K562 (cell line): ENCODE data around the gene ATP5F1D. TPM values are rescaled to one million over a fixed set of nuclear protein-coding genes. Genes with fewer than 3 reads are reported as not detected.

Source experiments
- AFF1 ChIP-seq, 2 experiments: fragments of 450-650 bp; IDR thresholded peaks; 2 replicates each; pipeline ENCODE4 v1.6.1; 2018; ENCODE audit warnings: mild to moderate bottlenecking in 2 of 2, low read depth in 1 of 2; ENCODE audit not compliant: partially characterized antibody in 2 of 2
- ARID1B ChIP-seq: fragments of 450-650 bp; IDR thresholded peaks from 2 replicates; pipeline ENCODE4 v1.6.1; 2016; ENCODE audit warnings: antibody characterized with exemption, mild to moderate bottlenecking, inconsistent platforms
- CBFA2T2 ChIP-seq: fragments of 450-650 bp; conservative IDR thresholded peaks from 2 replicates; pipeline ENCODE4 v1.6.1; 2017; ENCODE audit warnings: mild to moderate bottlenecking
- COPS2 ChIP-seq: fragments of 450-650 bp; conservative IDR thresholded peaks from 2 replicates; pipeline ENCODE4 v1.6.1; 2016; ENCODE audit warnings: mild to moderate bottlenecking, moderate library complexity
- FOXJ2 ChIP-seq: fragments of 200-800 bp; sonication (Bioruptor generic); IDR thresholded peaks from 2 replicates; pipeline ENCODE4 v1.6.1; 2016; ENCODE audit warnings: missing genetic modification characterization, missing compliant biosample characterization
- GTF2B ChIP-seq: IDR thresholded peaks from 2 replicates; pipeline ENCODE4 v1.6.1; 2011; ENCODE audit not compliant: insufficient read length; ENCODE audit errors: extremely low read depth
- JUND ChIP-seq, 2 experiments: IDR thresholded peaks; 2 replicates in 1 of 2; 3 replicates in 1 of 2; pipeline ENCODE4 v1.6.1; 2011; ENCODE audit warnings: borderline replicate concordance in 2 of 2, low read depth in 2 of 2, low read length in 2 of 2, improper control_type of control experiment in 1 of 2, missing biosample characterization in 1 of 2, missing genetic modification characterization in 1 of 2, missing genetic modification reagents in 1 of 2
- MTA3 ChIP-seq: fragments of 450-650 bp; formaldehyde crosslinking; IDR thresholded peaks from 2 replicates; pipeline ENCODE4 v1.6.1; 2017; ENCODE audit warnings: mild to moderate bottlenecking, borderline replicate concordance
- NONO ChIP-seq, 2 experiments: fragments of 200-400 bp in 1 of 2; fragments of 450-650 bp in 1 of 2; formaldehyde crosslinking in 1 of 2; IDR thresholded peaks; 2 replicates each; pipeline ENCODE4 v1.6.1; 2017; ENCODE audit warnings: low read depth in 2 of 2, mild to moderate bottlenecking in 2 of 2, moderate library complexity in 2 of 2, low read length in 1 of 2
- PHTF2 ChIP-seq: fragments of 250-450 bp; sonication (Bioruptor Pico); IDR thresholded peaks from 2 replicates; pipeline ENCODE4 v1.5.0; 2021; ENCODE audit warnings: mild to moderate bottlenecking
- POLR2A ChIP-seq: fragments of 450-650 bp; conservative IDR thresholded peaks from 2 replicates; pipeline ENCODE4 v1.6.1; 2016
- POLR2G ChIP-seq: fragments of 200-400 bp; formaldehyde crosslinking; IDR thresholded peaks from 2 replicates; pipeline ENCODE4 v1.6.1; 2017; ENCODE audit warnings: low read depth, mild to moderate bottlenecking, antibody characterized with exemption, low read length, moderate library complexity
- RBFOX2 ChIP-seq: fragments of 200-400 bp; formaldehyde crosslinking; IDR thresholded peaks from 2 replicates; pipeline ENCODE4 v1.6.1; 2017; ENCODE audit warnings: low read depth, mild to moderate bottlenecking, low read length, moderate library complexity
- TAF1 ChIP-seq: IDR thresholded peaks from 2 replicates; pipeline ENCODE4 v1.6.1; 2011; ENCODE audit warnings: mild to moderate bottlenecking, low read length, moderate library complexity; ENCODE audit not compliant: insufficient read depth, control insufficient read depth, severe bottlenecking; ENCODE audit errors: extremely low read depth
- TCF7 ChIP-seq: sonication (generic); IDR thresholded peaks from 2 replicates; pipeline ENCODE4 v1.6.1; 2016; ENCODE audit warnings: antibody characterized with exemption, borderline replicate concordance
- TFAP4 ChIP-seq: sonication (generic); formaldehyde crosslinking; IDR thresholded peaks from 2 replicates; pipeline ENCODE4 v1.8.0; 2022; ENCODE audit warnings: missing genetic modification reagents, mild to moderate bottlenecking, moderate library complexity, borderline replicate concordance
- USF2 ChIP-seq: sonication (generic); formaldehyde crosslinking; IDR thresholded peaks from 2 replicates; pipeline ENCODE4 v1.5.0; 2020; ENCODE audit warnings: missing genetic modification reagents
- ZNF253 ChIP-seq: fragments of 250-450 bp; sonication (Bioruptor Pico); conservative IDR thresholded peaks from 2 replicates; pipeline ENCODE4 v1.6.1; 2021; ENCODE audit warnings: mild to moderate bottlenecking
- ZNF75A ChIP-seq: fragments of 450-650 bp; formaldehyde crosslinking; IDR thresholded peaks from 2 replicates; pipeline ENCODE4 v1.4.0; 2020; ENCODE audit warnings: mild to moderate bottlenecking
- polyA plus RNA-seq, 8 experiments: library from polyadenylated mRNA; depleted of rRNA in 4 of 8; stranded (reverse) in 5 of 8; unstranded in 3 of 8; fragments of >200 nt; fragmentation: Nextera tagmentation in 2 of 8; fragmentation: Illumina TruSeq in 1 of 8; extraction: Ambion mirVana in 2 of 8; extraction: Trizol in 1 of 8; gene quantifications; 2 replicates each; pipeline versions ENCODE4 v1.2.1 to v1.2.3, GENCODE V29; 2011 to 2014; ENCODE audit warnings: inconsistent platforms in 1 of 8, missing spikeins in 1 of 8
- total RNA-seq, 7 experiments: library from RNA; depleted of rRNA in 6 of 7; stranded (reverse); fragments of >200 nt in 6 of 7; fragmentation: Illumina TruSeq in 2 of 7; extraction: Trizol in 2 of 7; gene quantifications; 2 replicates each; pipeline versions ENCODE4 v1.2.1 to v1.2.3, GENCODE V29; 2011 to 2021; ENCODE audit warnings: low replicate concordance in 1 of 7

The ATP5F1D gene
- total and polyA plus RNA-seq, 9 of the 15 experiments (the other 6 are each of a cell fraction or from before 2014, with no cell fraction given), result 3.9 to 409 (median 36.8) TPM

- TF ChIP-seq ZNF75A, result no peak
- TF ChIP-seq ZNF253, result no peak
- no peak for TF ChIP-seq FOXJ2
- TF ChIP-seq NONO (IDR thresholded peaks at IDR 0.05; ENCODE audit: low read depth in 2 of 2, low read length in 1 of 2), result no peak
- TF ChIP-seq RBFOX2, result peak; percentile 68
- TF ChIP-seq TFAP4 (CRISPR knock-in tag), result no peak
- TF ChIP-seq COPS2, result no peak
- peak; percentile 47; the same call in 1 of the 2 replicates for TF ChIP-seq ARID1B
- TF ChIP-seq TCF7, result no peak
- no peak for TF ChIP-seq JUND (IDR thresholded peaks at IDR 0.05; ENCODE audit: borderline replicate concordance, low read depth, low read length)
- TF ChIP-seq JUND (tag; IDR thresholded peaks at IDR 0.05; ENCODE audit: borderline replicate concordance, low read depth, low read length), result 0 out of 3 replicates have a peak, but pooled peaks have one; percentile 51
- TF ChIP-seq AFF1 (IDR thresholded peaks at IDR 0.05; ENCODE audit: low read depth in 1 of 2, partially characterized antibody in 2 of 2), result no peak
- TF ChIP-seq USF2 (CRISPR knock-in tag), result no peak
- 0 out of 2 replicates have a peak, but pooled peaks have one; percentile 37 for TF ChIP-seq MTA3
- TF ChIP-seq POLR2G, result peak; percentile 51; the same call in 1 of the 2 replicates
- TF ChIP-seq TAF1, result no peak
- TF ChIP-seq CBFA2T2, result no peak
- TF ChIP-seq PHTF2 (CRISPR knock-in tag), result no peak
- no peak for TF ChIP-seq GTF2B
- TF ChIP-seq POLR2A, result peak; percentile 40
These were observed 12.0 kb downstream of the ATP5F1D start (continued) for GRCh38 chr19:1253514-1254080.
